C4-2B (cell line): Measurements from ENCODE around the gene ANKRD44.

Experiments used
- H3K27ac ChIP-seq: fragments of 450-650 bp; 2 replicates; pipeline ENCODE4 v1.5.1; 2017
- CTCF ChIP-seq: fragments of 450-650 bp; conservative IDR thresholded peaks from 2 replicates; pipeline ENCODE4 v1.5.1; 2017; ENCODE audit warnings: mild to moderate bottlenecking
- ZFX ChIP-seq: fragments of 450-650 bp; IDR thresholded peaks from 2 replicates; pipeline ENCODE4 v1.6.1; 2017

ANKRD44 gene

GRCh38 chr2:197312186-197312585, 1.6 kb upstream of the ANKRD44 start:
- no peak for TF ChIP-seq CTCF
- TF ChIP-seq ZFX = no peak
- H3K27ac ChIP-seq = no peak overlapping the region

- peak overlapping the region; percentile 70 for H3K27ac ChIP-seq
- TF ChIP-seq CTCF (no peak), ZFX (no peak)
These were observed 947 bp upstream of the ANKRD44 start for GRCh38 chr2:197311421-197312033.

GRCh38 chr2:197310987-197311420, 424 bp upstream of the ANKRD44 start:
- peak overlapping the region; percentile 70 for H3K27ac ChIP-seq
- TF ChIP-seq ZFX = no peak
- TF ChIP-seq CTCF = peak; percentile 64

GRCh38 chr2:197309691-197310231, 819 bp downstream of the ANKRD44 start:
- TF ChIP-seq CTCF (no peak), ZFX (no peak)
- peak overlapping the region; percentile 70 for H3K27ac ChIP-seq

- no peak for TF ChIP-seq ZFX
- no peak for TF ChIP-seq CTCF
- no peak overlapping the region; the same call in 1 of the 2 replicates for H3K27ac ChIP-seq
These were observed 1.4 kb downstream of the ANKRD44 start for GRCh38 chr2:197308996-197309690.

- H3K27ac ChIP-seq = no peak overlapping the region
- TF ChIP-seq CTCF = no peak
- TF ChIP-seq ZFX = no peak
These were observed 2.0 kb downstream of the ANKRD44 start for GRCh38 chr2:197308585-197308984.

GRCh38 chr2:197307933-197308521, 2.6 kb downstream of the ANKRD44 start:
- no peak for TF ChIP-seq CTCF
- no peak for TF ChIP-seq ZFX
- peak overlapping the region; percentile 24; the same call in 1 of the 2 replicates for H3K27ac ChIP-seq
